Muscle of arm (tissue), 12 donors: Measurements from ENCODE around the gene KISS1R. TPM values are rescaled to one million over a fixed set of nuclear protein-coding genes. Genes with fewer than 3 reads are reported as not detected.

Source experiments
- DNase-seq: peaks from one replicate; pipeline ENCODE4 v3.0.0-alpha.2; 2013
- polyA plus RNA-seq, 12 donors: library from polyadenylated mRNA; unstranded; fragments of 120-200 nt; gene quantifications; one replicate each; pipeline ENCODE4 v1.2.1, GENCODE V29; 2013; ENCODE audit not compliant: insufficient read length in 12 of 12

The KISS1R gene
- polyA plus RNA-seq, 12 donors = not detected

DNA sequence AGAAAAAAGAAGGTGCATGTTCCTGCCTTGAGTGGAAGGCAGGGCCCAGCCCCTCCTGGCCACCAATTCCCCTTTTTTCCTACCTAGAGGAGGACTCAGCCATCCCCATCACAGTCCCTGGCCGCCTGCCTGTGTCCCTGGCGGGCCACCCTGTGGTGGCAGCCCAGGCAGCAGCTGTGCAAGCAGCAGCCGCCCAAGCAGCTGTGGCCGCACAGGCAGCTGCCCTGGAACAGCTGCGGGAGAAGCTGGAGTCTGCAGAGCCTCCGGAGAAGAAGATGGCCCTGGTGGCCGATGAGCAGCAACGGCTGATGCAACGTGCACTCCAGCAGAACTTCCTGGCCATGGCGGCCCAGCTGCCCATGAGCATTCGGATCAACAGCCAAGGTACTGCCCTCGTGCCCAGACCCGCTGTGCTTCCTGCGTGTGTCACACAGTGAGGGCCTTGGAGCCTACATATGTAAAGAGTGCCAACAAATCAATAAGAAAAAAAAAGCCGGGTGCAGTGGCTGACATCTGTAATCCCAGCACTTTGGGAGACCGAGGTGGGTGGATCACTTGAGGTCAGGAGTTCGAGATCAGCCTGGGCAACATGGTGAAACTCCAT is 49.5 kb downstream of the KISS1R start:
- no peak for DNase-seq

Other genes starting within 250 kb of the KISS1R start
- gene FSTL3, start 240.9 kb upstream of the KISS1R start, polyA plus RNA-seq = 10 to 100 TPM in 11 of 12 donors, not detected in 1; 11.0 to 25.9 (median 12.2) TPM
- 1 to 10 TPM in 1 of 12 donors, under 1 TPM in 5, not detected in 6; 0.15 to 1.2 (median 0.19) TPM for gene PRSS57, start 221.9 kb upstream of the KISS1R start, polyA plus RNA-seq
- gene PALM, start 208.4 kb upstream of the KISS1R start, polyA plus RNA-seq = 10 to 100 TPM in 11 of 12 donors, not detected in 1; 17.2 to 80.5 (median 33.1) TPM
- 10 to 100 TPM in 1 of 12 donors, under 1 TPM in 9, not detected in 2; 0.07 to 36.0 (median 0.12) TPM for gene MISP, start 166.2 kb upstream of the KISS1R start, polyA plus RNA-seq
- gene PTBP1, start 119.9 kb upstream of the KISS1R start, polyA plus RNA-seq = 100 to 1,000 TPM in 11 of 12 donors, not detected in 1; 116 to 245 (median 136) TPM
- gene PLPPR3, start 95.4 kb upstream of the KISS1R start, polyA plus RNA-seq = 1 to 10 TPM in 3 of 12 donors, under 1 TPM in 7, not detected in 2; 0.12 to 2.7 (median 0.46) TPM
- gene AZU1, start 89.5 kb upstream of the KISS1R start, polyA plus RNA-seq = 1 to 10 TPM in 5 of 12 donors, under 1 TPM in 5, not detected in 2; 0.42 to 8.7 (median 0.90) TPM
- gene PRTN3, start 76.3 kb upstream of the KISS1R start, polyA plus RNA-seq = 10 to 100 TPM in 1 of 12 donors, 1 to 10 TPM in 7, under 1 TPM in 2, not detected in 2; 0.66 to 12.0 (median 1.3) TPM
- gene ELANE, start 65.0 kb upstream of the KISS1R start, polyA plus RNA-seq = 1 to 10 TPM in 2 of 12 donors, under 1 TPM in 5, not detected in 5; 0.21 to 1.2 (median 0.33) TPM
- gene CFD, start 57.7 kb upstream of the KISS1R start, polyA plus RNA-seq = 10 to 100 TPM in 1 of 12 donors, 1 to 10 TPM in 9, under 1 TPM in 1, not detected in 1; 0.98 to 20.8 (median 1.6) TPM
- gene MED16, start 24.1 kb upstream of the KISS1R start, polyA plus RNA-seq = 1,000 to 10,000 TPM in 1 of 12 donors, 10 to 100 TPM in 11; 26.2 to 1,072 (median 32.9) TPM
- gene RNU6-9, start 23.8 kb upstream of the KISS1R start, polyA plus RNA-seq = not detected
- gene R3HDM4, start 4.1 kb upstream of the KISS1R start, polyA plus RNA-seq = 10 to 100 TPM in 11 of 12 donors, not detected in 1; 21.0 to 60.9 (median 27.3) TPM
- 100 to 1,000 TPM in 1 of 12 donors, 10 to 100 TPM in 6, 1 to 10 TPM in 5; 7.5 to 100 (median 10.3) TPM for gene ARID3A, start 8.7 kb downstream of the KISS1R start, polyA plus RNA-seq
- gene WDR18, start 67.0 kb downstream of the KISS1R start, polyA plus RNA-seq = 10 to 100 TPM in 11 of 12 donors, not detected in 1; 18.9 to 38.0 (median 20.3) TPM
- under 1 TPM in 10 of 12 donors, not detected in 2; 0.05 to 0.25 (median 0.14) TPM for gene GRIN3B, start 83.1 kb downstream of the KISS1R start, polyA plus RNA-seq
- gene TMEM259, start 103.8 kb downstream of the KISS1R start, polyA plus RNA-seq = 100 to 1,000 TPM in 2 of 12 donors, 10 to 100 TPM in 9, not detected in 1; 56.1 to 123 (median 70.5) TPM
- not detected for gene RNU6-2, start 104.2 kb downstream of the KISS1R start, polyA plus RNA-seq
- gene CNN2, start 109.3 kb downstream of the KISS1R start, polyA plus RNA-seq = 10 to 100 TPM in 11 of 12 donors, not detected in 1; 36.3 to 89.8 (median 46.7) TPM
- gene ABCA7, start 122.8 kb downstream of the KISS1R start, polyA plus RNA-seq = 10 to 100 TPM in 9 of 12 donors, 1 to 10 TPM in 2, not detected in 1; 7.1 to 23.7 (median 18.2) TPM
- 10 to 100 TPM in 3 of 12 donors, 1 to 10 TPM in 8, not detected in 1; 6.0 to 26.0 (median 8.1) TPM for gene ARHGAP45, start 149.8 kb downstream of the KISS1R start, polyA plus RNA-seq
- 100 to 1,000 TPM in 8 of 12 donors, 10 to 100 TPM in 3, not detected in 1; 79.7 to 135 (median 108) TPM for gene POLR2E, start 178.0 kb downstream of the KISS1R start, polyA plus RNA-seq
- gene GPX4, start 186.7 kb downstream of the KISS1R start, polyA plus RNA-seq = 100 to 1,000 TPM in 11 of 12 donors, not detected in 1; 122 to 187 (median 142) TPM